Suprapubic skin (tissue), 4 donors: Measurements from ENCODE around the gene CADM4.

ENCODE experiments used
- POLR2A ChIP-seq, 2 donors: fragments of 450-650 bp; IDR thresholded peaks; one replicate each; pipeline ENCODE4 v1.6.1; 2017; ENCODE audit warnings: antibody characterized with exemption in 2 of 2, mild to moderate bottlenecking in 2 of 2, moderate library complexity in 2 of 2
- POLR2AphosphoS5 ChIP-seq, 3 donors: sonication (generic); formaldehyde crosslinking; IDR thresholded peaks; one replicate each; pipeline ENCODE4 v1.6.1; 2017; ENCODE audit warnings: antibody characterized with exemption in 3 of 3
- TF ChIP-seq, protein P1 (sequence below), 2 donors: fragments of 200-600 bp in 1 of 2; fragments of 450-650 bp in 1 of 2; sonication (generic) in 1 of 2; IDR thresholded peaks; one replicate each; pipeline ENCODE4 v1.5.1; 2016 to 2019; ENCODE audit warnings: antibody characterized with exemption in 2 of 2, mild to moderate bottlenecking in 1 of 2, moderate library complexity in 1 of 2

DNA sequence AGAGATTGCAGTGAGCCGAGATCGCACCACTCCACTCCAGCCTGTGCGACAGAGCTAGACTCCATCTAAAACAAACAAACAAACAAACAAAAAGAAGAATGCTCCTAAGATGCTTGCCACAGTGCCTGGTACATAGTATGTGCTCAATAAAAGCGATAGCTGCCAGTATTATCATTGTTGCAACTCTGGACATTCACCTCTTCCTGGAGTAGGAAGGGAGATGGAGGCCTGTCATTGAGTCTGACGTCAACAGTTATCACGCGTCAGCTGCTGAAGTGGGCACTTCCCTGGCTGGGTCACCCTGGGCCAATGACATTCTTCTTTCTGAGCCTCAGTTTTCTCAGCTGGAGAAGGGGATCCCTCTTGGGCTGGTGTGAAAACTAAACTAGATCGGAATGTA lies 34.5 kb upstream of the CADM4 start:
- no peak for TF ChIP-seq POLR2AphosphoS5 (IDR thresholded peaks at IDR 0.05)
- TF ChIP-seq, protein P1, sequence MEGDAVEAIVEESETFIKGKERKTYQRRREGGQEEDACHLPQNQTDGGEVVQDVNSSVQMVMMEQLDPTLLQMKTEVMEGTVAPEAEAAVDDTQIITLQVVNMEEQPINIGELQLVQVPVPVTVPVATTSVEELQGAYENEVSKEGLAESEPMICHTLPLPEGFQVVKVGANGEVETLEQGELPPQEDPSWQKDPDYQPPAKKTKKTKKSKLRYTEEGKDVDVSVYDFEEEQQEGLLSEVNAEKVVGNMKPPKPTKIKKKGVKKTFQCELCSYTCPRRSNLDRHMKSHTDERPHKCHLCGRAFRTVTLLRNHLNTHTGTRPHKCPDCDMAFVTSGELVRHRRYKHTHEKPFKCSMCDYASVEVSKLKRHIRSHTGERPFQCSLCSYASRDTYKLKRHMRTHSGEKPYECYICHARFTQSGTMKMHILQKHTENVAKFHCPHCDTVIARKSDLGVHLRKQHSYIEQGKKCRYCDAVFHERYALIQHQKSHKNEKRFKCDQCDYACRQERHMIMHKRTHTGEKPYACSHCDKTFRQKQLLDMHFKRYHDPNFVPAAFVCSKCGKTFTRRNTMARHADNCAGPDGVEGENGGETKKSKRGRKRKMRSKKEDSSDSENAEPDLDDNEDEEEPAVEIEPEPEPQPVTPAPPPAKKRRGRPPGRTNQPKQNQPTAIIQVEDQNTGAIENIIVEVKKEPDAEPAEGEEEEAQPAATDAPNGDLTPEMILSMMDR (IDR thresholded peaks at IDR 0.05): no peak
- TF ChIP-seq POLR2A (IDR thresholded peaks at IDR 0.05): no peak
